GM18502 (cell line): ENCODE data around the gene PCP2.
A peak's percentile ranks its signal among the peaks of the same experiment; 100 is the strongest.

ENCODE experiments used
- ATAC-seq: cut with Tn5 transposase; IDR thresholded peaks from one replicate; pipeline ENCODE4 v1.9.1; 2021; ENCODE audit warnings: mild to moderate bottlenecking; ENCODE audit not compliant: unreplicated experiment, poor library complexity

PCP2 gene

GRCh38 chr19:7640803-7641202 lies 7.3 kb upstream of the PCP2 start:
- no peak for ATAC-seq

DNA sequence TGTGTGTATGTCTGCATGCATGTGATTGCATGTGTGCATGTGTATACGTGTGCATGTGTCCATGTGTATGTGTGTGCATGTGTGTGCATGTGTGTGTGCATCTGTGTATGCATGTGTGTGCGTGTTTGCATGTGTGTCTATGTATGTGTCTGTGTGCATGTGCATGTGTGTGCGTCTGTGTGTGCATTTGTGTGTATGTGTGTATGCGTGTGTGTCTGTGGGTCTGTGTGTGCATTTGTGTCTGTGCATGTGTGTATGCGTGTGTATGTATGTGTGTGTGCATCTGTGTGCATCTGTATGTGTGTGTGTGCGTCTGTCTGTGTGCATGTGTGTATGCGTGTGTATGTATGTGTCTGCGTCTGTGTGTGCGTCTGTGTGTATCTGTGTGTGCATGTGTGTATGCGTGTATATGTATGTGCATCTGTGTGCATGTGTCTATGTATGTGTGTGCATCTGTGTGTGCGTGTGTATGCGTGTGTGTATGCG lies 6.4 kb upstream of the PCP2 start:
- no peak for ATAC-seq

GRCh38 chr19:7638802-7639465 lies 5.4 kb upstream of the PCP2 start:
- no peak for ATAC-seq

- peak; percentile 28 for ATAC-seq
These were observed 4.1 kb upstream of the PCP2 start for GRCh38 chr19:7637374-7638256.

GRCh38 chr19:7636691-7637373 lies 3.3 kb upstream of the PCP2 start, which contains the start of gene STXBP2:
TSS of gene STXBP2 (plus strand) at chr19:7637110. CDS start at chr19:7637150, 40 bp downstream.
- peak; percentile 73 for ATAC-seq

GRCh38 chr19:7636317-7636690 lies 2.8 kb upstream of the PCP2 start:
- ATAC-seq, result no peak

DNA sequence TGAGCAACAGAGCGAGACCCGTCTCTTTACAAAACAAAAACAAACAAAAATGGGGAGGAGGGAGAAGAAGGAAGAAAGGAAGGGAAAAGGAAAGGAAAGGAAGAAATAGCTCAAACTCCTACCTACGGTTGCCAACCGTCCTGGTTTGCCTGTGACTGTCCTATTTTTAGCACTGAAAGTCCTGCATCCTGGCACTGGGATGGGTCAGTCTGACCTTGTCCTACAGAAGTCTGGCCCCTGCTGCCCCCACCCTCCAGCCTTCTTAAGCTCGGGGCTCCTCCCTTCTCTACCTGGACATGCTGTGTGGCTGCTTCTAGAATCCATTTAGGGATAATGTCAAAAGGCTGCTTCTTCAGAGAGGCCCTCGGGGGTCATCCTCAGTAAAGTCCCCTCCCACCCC lies 2.2 kb upstream of the PCP2 start:
- no peak for ATAC-seq

- no peak for ATAC-seq
These were observed 947 bp downstream of the PCP2 start for GRCh38 chr19:7632340-7633203.

GRCh38 chr19:7631577-7631976 lies 1.9 kb downstream of the PCP2 start:
- ATAC-seq, result no peak

DNA sequence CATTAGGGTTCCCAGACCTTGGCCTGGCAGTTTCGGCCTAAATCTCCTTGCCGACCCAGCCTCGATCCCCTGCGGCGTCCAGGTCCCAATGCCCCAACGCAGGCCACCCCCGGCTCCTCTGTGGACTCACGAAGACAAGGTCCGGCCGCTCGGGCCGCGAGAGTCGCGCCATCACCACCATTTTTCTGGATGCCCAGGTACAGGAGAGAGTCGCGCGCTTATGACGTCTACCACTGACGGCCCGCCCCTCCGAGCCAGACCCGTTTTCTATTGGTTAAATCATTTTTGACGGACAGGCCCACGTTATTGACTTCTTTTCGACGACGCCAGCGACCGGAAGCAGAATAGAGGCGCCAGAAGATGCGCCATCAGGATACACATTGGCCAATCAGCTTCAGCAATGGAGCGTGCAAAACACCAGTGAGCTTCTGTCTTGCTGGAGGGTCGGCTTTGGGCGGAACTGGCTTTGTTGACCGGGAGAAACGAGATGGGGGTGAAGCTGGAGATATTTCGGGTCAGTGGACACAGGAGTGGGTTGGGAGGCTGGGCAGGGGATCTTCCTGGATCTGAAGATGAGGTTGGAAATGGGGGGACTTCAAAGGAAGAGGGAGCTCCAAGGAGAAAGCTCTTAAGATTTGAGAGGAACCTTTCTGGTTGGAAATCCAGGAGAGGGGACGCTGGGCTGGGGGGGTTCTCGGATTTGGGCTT lies 4.0 kb downstream of the PCP2 start, which contains the start of the genes PET100 and XAB2:
Gene PET100 (plus strand): TSS at position 447 of the 708 bp plus-strand sequence. CDS start 41 bp downstream, at position 488.
Gene XAB2 (minus strand): TSS at position 199 of the 708 bp plus-strand sequence. CDS start 18 bp downstream, at position 181.
- ATAC-seq, result peak; percentile 87

- no peak for ATAC-seq
These were observed 4.8 kb downstream of the PCP2 start for GRCh38 chr19:7628589-7629311.

DNA sequence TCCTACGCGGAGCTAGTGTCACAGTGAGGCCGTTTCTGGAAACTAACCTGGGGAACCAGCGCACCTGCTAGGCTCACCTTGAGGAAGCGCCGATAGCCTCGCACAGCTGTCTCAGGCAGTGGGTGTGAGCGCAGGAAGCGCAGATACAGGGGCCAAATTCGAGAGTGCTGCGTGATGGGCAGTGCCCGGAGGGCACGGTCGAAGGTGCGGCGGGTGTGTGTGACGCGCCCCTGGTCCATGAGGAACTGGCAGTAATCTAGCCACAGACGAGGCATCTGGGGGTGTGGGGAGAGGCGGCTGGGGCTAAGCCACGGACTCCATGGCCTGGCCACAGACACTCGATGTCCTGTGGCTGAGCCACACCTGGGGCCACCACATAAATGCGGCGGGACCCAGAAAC lies 6.4 kb downstream of the PCP2 start:
- no peak for ATAC-seq

- ATAC-seq, result no peak
These were observed 7.7 kb downstream of the PCP2 start for GRCh38 chr19:7625763-7626372.

- ATAC-seq, result no peak
These were observed 8.7 kb downstream of the PCP2 start for GRCh38 chr19:7624810-7625209.

- no peak for ATAC-seq
These were observed 9.6 kb downstream of the PCP2 start for GRCh38 chr19:7623725-7624603.

- no peak for ATAC-seq
These were observed 10.4 kb downstream of the PCP2 start for GRCh38 chr19:7622933-7623685.
